C4-2B (cell line): ENCODE measurements around the gene ACSM2B.

Experiments used
- ZFX ChIP-seq: fragments of 450-650 bp; IDR thresholded peaks from 2 replicates; pipeline ENCODE4 v1.6.1; 2017
- TF ChIP-seq, protein P1 (sequence below): fragments of 450-650 bp; conservative IDR thresholded peaks from 2 replicates; pipeline ENCODE4 v1.5.1; 2017; ENCODE audit warnings: mild to moderate bottlenecking

DNA sequence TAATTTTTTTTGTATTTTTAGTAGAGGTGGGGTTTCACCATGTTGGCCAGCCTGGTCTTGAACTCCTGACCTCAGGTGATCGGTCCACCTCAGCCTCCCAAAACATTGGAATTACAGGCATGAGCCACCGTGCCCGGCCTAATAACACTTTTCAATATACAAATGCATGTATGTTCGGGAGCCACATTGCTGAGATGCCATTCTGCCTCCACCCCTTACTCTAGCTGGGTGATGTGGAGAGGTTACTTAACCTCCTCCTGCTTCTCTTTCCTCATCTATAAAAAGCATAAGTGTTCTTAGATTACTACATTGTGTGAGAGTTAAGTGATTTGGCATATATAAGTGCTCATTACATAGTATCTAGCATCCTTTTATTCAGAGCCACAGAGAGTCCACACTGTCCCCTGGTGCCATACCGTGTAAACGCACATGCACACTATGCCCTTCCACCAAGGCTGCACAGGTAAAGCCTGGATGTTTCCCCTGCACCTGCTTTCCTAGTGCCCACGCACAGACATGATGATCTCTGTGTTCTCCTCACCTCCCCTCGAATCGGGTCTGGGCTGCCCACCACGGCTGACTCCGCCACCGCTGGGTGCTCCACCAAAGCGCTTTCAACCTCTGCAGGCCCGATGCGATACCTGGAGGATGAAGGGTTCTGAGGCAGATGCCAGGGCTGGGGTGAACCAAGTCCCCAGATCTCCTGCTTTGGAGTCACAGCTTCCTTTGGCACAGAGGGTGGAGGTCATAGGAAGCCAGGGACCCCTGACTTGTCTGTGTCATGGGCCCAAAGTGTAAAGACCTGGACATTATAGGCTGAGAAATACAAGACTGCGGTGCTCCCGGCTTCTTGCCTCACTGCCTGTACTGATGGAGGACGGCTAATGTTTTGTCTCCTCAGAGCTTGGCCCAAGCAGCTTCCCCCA is 49.0 kb upstream of the ACSM2B start:
- TF ChIP-seq, protein P1, sequence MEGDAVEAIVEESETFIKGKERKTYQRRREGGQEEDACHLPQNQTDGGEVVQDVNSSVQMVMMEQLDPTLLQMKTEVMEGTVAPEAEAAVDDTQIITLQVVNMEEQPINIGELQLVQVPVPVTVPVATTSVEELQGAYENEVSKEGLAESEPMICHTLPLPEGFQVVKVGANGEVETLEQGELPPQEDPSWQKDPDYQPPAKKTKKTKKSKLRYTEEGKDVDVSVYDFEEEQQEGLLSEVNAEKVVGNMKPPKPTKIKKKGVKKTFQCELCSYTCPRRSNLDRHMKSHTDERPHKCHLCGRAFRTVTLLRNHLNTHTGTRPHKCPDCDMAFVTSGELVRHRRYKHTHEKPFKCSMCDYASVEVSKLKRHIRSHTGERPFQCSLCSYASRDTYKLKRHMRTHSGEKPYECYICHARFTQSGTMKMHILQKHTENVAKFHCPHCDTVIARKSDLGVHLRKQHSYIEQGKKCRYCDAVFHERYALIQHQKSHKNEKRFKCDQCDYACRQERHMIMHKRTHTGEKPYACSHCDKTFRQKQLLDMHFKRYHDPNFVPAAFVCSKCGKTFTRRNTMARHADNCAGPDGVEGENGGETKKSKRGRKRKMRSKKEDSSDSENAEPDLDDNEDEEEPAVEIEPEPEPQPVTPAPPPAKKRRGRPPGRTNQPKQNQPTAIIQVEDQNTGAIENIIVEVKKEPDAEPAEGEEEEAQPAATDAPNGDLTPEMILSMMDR = peak; percentile 22; the same call in 1 of the 2 replicates
- no peak for TF ChIP-seq ZFX
